ENCODE measurements around the gene ABHD1.

The ABHD1 gene

DNA sequence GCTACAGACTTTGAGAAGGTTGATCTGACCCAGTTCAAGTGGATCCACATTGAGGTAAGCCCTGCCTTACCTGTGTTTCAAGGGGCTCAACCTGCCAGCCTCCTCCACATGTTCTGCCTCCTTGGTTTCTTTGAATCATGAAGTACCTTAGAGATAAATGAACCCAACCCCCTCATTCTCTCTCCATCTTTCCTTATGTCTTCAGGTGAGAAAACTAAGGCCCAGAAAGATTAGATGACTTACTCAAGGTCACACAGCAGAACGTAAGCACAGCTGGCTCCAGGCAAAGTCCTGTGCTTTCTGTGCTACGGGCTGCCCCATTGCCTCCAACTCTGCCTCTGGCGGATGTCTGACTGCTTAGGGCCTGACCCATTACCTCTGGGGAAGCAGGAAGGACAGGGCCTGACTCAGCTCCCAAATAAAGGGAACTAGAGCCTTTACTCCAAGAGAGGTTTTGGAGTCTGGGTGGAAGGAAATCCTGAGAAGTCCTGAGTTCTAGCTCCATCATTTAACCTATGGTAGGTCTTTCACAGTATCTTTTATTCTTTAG, 26.8 kb upstream of the ABHD1 start:
- TF ChIP-seq CTCF (IDR thresholded peaks at IDR 0.05) = no peak

DNA sequence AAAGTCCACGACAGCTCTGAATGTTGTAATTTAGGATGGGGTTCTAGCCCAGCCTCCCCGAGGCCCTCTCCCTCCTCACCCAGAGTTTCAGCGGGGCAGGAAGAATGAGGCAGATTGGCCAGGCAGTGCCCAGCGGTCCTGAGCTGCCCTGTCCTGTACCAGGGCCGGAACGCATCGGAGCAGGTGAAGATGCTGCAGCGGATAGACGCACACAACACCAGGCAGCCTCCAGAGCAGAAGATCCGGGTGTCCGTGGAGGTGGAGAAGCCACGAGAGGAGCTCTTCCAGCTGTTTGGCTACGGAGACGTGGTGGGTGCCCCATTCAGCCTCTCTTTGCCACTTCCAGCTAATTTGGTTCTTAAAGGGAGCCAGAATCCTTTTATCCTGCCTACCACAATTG, 26.3 kb upstream of the ABHD1 start:
- TF ChIP-seq CTCF (IDR thresholded peaks at IDR 0.05) = no peak

DNA sequence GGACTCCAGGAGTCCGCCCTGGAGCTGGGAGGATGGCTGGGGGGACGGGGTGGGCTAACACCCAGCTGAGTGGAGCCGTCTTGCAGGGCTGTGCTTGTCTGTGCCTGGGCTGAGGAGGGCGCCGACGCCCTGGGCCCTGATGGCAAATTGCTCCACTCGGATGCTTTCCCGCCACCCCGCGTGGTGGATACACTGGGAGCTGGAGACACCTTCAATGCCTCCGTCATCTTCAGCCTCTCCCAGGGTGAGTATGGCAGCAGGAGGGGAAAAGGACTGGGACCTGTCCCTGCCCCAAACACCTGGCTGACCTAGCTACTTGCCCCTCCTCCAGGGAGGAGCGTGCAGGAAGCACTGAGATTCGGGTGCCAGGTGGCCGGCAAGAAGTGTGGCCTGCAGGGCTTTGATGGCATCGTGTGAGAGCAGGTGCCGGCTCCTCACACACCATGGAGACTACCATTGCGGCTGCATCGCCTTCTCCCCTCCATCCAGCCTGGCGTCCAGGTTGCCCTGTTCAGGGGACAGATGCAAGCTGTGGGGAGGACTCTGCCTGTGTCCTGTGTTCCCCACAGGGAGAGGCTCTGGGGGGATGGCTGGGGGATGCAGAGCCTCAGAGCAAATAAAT, 24.2 kb upstream of the ABHD1 start:
- TF ChIP-seq CTCF (IDR thresholded peaks at IDR 0.05) = no peak

DNA sequence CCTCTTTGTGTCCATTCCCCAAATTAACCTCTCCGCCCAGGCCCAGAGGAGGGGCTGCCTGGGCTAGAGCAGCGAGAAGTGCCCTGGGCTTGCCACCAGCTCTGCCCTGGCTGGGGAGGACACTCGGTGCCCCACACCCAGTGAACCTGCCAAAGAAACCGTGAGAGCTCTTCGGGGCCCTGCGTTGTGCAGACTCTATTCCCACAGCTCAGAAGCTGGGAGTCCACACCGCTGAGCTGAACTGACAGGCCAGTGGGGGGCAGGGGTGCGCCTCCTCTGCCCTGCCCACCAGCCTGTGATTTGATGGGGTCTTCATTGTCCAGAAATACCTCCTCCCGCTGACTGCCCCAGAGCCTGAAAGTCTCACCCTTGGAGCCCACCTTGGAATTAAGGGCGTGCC, 23.6 kb upstream of the ABHD1 start:
- TF ChIP-seq CTCF (IDR thresholded peaks at IDR 0.05) = no peak

- no peak for TF ChIP-seq CTCF (IDR thresholded peaks at IDR 0.05)
Observed at GRCh38 chr2:27102329-27102728, 21.3 kb upstream of the ABHD1 start.

- no peak for TF ChIP-seq CTCF (IDR thresholded peaks at IDR 0.05)
Observed at GRCh38 chr2:27105981-27106380, 17.6 kb upstream of the ABHD1 start.

GRCh38 chr2:27108221-27108620, 15.4 kb upstream of the ABHD1 start:
- no peak for TF ChIP-seq CTCF (IDR thresholded peaks at IDR 0.05)

GRCh38 chr2:27109083-27109482, 14.5 kb upstream of the ABHD1 start:
- no peak for TF ChIP-seq CTCF (IDR thresholded peaks at IDR 0.05)

Data from LNCAP (cell line).